DMS79 treated with DMSO at 0.1 percent for 48 hours (cell line): ENCODE results near the gene PXK.
"Not testable (repeated sequence)": the region's sequence is repeated elsewhere in the genome, so short reads cannot be mapped to it uniquely, and the experiment has no call there.

Source experiments
- DNase-seq: peaks from one replicate; lab custom pipeline; 2025; lab: John Stamatoyannopoulos, UW

PXK gene

DNA sequence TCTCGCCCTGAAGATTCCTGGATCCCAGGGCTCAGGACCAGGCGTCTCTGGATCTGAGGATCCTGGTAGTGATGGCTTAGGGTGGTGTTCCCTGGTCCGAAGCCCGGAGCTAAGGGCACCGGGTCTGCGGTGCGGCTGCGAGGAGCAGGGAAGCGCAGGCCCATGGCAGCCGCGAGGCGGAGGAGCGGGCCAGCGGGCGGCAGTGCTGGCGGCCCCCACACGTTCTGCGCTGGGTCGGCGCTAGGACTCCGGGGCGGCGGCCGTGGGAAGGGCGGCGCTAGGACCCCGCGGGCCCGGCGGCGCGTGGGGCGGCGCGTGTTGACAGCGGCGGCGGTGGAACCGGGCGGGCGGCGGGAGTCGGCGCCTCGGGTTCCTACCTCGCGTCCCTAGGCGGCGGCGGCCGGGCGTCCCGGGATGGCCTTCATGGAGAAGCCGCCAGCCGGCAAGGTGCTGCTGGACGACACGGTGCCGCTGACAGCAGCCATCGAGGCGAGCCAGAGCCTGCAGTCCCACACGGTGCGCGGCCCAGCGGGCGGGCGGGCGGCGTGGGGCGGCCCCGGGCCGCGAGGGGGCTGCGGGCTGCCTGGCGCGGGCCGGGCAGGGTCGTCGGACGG, at the start of gene PXK:
PXK (plus strand) TSS at position 318 of the 614 bp plus-strand sequence; CDS start at position 415, 97 bp downstream.
- DNase-seq = peak; percentile 5

- DNase-seq = no peak
Measured at GRCh38 chr3:58285334-58285733, 47.4 kb upstream of the PXK start.

GRCh38 chr3:58287354-58287753, 45.3 kb upstream of the PXK start:
- no peak for DNase-seq

GRCh38 chr3:58288011-58288728, 44.5 kb upstream of the PXK start:
- DNase-seq = no peak

DNA sequence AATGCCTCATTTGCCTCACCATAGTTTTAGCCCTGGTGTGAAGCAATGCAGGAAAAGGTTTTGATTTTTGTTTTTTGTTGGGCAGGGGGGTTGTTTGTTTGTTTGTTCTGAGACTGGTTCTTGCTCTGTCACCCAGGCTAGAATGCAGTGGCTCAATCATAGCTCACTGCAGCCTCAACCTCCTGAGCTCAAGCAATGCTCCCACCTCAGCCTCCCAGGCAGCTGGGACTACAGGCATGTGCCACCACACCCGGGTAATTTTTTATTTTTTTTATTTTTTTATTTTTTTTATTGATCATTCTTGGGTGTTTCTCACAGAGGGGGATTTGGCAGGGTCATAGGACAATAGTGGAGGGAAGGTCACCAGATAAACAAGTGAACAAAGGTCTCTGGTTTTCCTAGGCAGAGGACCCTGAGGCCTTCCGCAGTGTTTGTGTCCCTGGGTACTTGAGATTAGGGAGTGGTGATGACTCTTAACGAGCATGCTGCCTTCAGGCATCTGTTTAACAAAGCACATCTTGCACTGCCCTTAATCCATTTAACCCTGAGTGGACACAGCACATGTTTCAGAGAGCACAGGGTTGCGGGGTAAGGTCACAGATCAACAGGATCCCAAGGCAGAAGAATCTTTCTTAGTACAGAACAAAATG, 43.6 kb upstream of the PXK start:
- DNase-seq = not testable (repeated sequence)

DNA sequence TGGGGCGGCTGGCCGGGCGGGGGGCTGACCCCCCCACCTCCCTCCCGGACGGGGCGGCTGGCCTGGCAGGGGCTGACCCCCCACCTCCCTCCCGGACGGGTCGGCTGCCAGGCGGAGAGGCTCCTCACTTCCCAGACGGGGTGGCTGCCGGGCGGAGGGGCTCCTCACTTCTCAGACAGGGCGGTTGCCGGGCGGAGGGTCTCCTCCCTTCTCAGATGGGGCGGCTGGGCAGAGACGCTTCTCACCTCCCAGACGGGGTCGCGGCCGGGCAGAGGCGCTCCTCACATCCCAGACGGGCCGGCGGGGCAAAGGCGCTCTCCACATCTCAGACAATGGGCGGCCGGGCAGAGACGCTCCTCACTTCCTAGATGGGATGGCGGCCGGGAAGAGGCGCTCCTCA, 42.2 kb upstream of the PXK start:
- not testable (repeated sequence) for DNase-seq

DNA sequence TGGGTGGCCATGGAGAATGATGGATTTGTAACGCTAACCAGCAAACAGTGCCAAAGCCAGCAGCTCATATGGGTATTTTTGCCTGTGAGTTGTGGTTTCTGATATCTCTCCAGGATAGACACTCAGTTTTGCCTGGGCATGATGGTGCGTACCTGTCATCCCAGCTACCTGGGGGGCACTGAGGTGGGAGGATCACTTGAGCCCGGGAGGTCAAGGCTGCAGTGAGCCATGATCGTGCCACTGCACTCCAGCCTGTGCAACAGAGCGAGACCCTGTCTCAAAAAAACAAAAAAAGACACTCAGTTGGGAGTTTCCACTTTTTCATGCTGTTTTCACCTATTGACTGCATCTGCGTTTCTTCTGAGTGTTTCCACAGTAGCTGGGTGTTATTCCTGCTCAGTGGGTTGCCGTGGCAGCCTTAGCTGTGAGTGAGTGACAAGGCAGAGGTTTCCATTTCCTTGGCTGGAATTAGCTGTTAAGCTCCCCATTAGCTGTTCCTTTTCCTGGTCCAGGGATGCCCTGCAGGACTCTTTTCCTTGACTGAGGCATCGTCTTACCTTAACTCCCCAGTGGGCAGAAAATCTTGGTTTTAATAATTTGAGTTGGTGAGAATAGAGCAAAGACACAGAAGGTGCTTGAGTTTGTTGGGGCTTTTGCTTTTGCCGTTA, 40.9 kb upstream of the PXK start:
- no peak for DNase-seq

GRCh38 chr3:58292866-58293265, 39.8 kb upstream of the PXK start:
- DNase-seq = no peak

- no peak for DNase-seq
Measured at GRCh38 chr3:58293516-58293915, 39.2 kb upstream of the PXK start.

DNA sequence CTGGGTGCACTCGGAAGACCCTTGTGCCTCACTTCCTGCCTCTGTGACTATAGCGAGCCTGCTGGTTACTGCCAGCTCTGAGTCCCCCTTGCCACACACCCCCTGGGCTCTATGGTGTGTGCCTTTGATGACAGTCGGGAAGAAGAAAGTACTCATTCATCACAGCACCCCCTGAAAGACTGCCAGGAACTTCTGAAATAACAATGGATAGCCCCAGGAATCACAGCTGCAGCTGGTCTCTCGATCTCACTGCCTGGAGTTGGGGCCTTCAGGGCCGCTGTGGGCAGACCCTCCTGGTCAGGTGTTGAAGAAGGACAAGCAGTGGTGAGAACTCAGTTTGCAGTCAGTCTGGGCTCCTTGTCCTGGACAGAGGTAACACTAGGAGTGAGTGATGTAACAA, 36.4 kb upstream of the PXK start:
- DNase-seq = no peak

DNA sequence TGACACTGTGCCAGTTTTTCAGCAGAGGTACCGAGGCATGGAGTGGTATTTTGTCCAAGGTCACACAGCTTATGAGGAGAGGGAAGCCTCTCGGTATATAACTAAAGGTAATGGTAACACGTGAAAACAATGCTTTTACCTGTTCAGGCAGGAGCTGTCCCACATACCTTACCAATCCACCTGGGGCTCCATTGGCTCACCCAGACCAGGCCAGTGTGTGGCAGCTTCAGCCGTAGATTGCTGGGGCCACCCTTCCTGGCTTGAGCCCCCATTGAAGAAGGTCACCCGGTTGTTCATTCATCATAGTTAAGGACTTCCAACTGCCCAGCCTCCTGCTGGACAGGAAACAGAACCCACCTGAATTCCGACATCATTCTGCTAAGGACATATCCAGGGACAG, 35.8 kb upstream of the PXK start:
- DNase-seq = no peak

DNA sequence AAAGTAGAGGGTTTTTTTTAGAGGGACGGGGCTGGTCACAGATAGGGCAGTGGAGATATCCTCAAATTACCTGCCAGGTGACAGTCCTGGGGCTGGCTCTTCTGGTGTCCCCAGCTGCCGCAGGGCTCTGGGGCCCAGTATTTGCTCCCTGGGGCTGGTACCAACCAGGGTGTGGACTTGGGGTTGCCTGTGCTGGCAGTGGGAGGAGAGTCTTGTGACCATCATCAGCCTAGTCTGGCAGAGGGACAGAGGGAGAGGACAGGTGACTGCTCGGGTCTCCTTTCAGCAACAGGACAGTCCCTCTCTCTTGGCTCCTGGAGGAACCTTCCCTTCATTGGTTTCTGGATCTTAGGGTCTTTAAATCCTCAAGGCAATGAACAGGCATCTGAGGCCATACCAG, 34.5 kb upstream of the PXK start:
- no peak for DNase-seq

- DNase-seq = no peak
Measured at GRCh38 chr3:58299075-58299474, 33.6 kb upstream of the PXK start.

- no peak for DNase-seq
Measured at GRCh38 chr3:58299839-58300516, 32.7 kb upstream of the PXK start.

- DNase-seq = peak; percentile 58
Measured at GRCh38 chr3:58305882-58306711, 26.6 kb upstream of the PXK start, which contains the start of the genes HTD2 and RPP14. Gene HTD2 (plus strand): TSS chr3:58306520. CDS start chr3:58317614, 11,094 bp downstream. Gene RPP14 (plus strand): TSS chr3:58306245. CDS start chr3:58310330, 4,085 bp downstream.

- DNase-seq = no peak
Measured at GRCh38 chr3:58307639-58308215, 25.0 kb upstream of the PXK start.

DNA sequence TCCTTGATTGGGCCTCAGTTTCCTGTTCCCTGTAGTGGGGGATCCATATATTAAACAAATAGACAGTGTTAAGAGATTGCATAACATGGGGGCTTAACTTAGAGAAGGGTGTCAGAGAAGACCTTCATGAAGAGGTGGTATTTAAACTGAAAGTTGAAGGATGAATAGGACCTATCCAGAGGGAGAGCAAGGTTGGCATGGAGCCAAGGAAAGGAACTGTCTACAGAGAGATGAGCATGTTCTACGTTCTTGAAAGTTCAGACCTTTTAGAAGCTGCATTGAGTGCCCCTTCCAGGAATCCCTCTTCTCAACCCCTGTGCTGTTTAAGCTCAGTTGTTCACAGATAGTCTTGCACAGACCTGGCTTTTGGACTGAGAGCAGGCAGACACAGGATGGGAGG, 24.0 kb upstream of the PXK start:
- DNase-seq = no peak

DNA sequence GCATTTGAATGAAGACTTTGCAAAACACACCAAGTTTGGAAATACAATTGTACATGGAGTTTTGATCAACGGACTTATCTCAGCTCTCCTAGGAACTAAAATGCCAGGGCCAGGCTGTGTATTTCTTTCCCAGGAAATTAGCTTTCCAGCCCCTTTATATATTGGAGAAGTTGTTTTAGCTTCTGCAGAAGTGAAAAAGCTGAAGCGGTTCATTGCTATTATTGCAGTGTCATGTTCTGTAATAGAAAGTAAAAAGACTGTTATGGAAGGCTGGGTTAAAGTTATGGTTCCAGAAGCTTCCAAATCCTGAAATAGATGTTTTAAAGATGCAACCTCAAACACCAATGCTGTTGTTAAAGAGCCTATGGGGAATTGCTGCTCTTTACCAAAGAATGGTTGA, 14.9 kb upstream of the PXK start:
- no peak for DNase-seq

GRCh38 chr3:58321791-58322190, 10.9 kb upstream of the PXK start:
- DNase-seq = no peak

DNA sequence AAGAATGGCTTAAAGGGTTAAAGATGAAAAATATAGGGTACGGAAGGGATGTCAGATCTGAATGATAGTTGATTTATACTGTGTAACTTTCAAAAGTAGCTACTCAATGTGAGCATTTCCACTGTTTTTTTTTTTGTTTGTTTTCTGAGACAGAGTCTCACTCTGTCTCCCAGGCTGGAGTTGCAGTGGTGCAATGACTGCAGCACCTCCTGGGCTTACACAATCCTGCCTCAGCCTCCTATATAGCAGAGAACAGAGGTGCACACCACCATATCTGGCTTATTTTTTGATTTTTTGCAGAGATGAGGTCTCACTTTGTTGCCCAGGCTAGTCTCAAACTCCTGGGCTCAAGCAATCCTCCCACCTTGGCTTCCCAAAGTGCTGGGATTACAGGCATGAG, 9.9 kb upstream of the PXK start:
- DNase-seq = no peak
